Measurements from ENCODE around the gene FAM163B.

FAM163B gene

GRCh38 chr9:133581513-133582343 lies 27.5 kb downstream of the FAM163B start:
- Mint-ChIP-seq H3K36me3 (no peaks in the 10 kb centered on the region), H3K4me1 (peaks cover 16% of the 10 kb centered on the region), H3K9me3 (no peaks in the 10 kb centered on the region), H3K4me3 (no peak overlapping the region), H3K27ac (no peak overlapping the region), H3K27me3 (peaks cover 33% of the 10 kb centered on the region)
- DNase-seq (ENCODE audit: low spot score in 2 of 2) (no peak), ATAC-seq (ENCODE audit: low read depth) (no peak)

GRCh38 chr9:133581011-133581410 lies 28.2 kb downstream of the FAM163B start:
- no peak overlapping the region for H3K4me3 Mint-ChIP-seq

GRCh38 chr9:133580419-133580738 lies 28.8 kb downstream of the FAM163B start:
- no peak overlapping the region for H3K27ac Mint-ChIP-seq
- DNase-seq (ENCODE audit: low spot score in 2 of 2) (no peak), ATAC-seq (ENCODE audit: low read depth) (no peak)
- peaks cover 16% of the 10 kb centered on the region for H3K4me1 Mint-ChIP-seq
- peaks cover 42% of the 10 kb centered on the region for H3K27me3 Mint-ChIP-seq
- no peak overlapping the region for H3K4me3 Mint-ChIP-seq
- no peaks in the 10 kb centered on the region for H3K9me3 Mint-ChIP-seq
- no peaks in the 10 kb centered on the region for H3K36me3 Mint-ChIP-seq

More at GRCh38 chr9:133581011-133581410, 28.2 kb downstream of the FAM163B start:
- ATAC-seq (ENCODE audit: low read depth) (no peak), DNase-seq (ENCODE audit: low spot score in 2 of 2) (no peak)
- no peaks in the 10 kb centered on the region for H3K9me3 Mint-ChIP-seq
- H3K4me1 Mint-ChIP-seq, result peaks cover 16% of the 10 kb centered on the region
- H3K36me3 Mint-ChIP-seq, result no peaks in the 10 kb centered on the region
- no peak overlapping the region for H3K27ac Mint-ChIP-seq
- peaks cover 38% of the 10 kb centered on the region for H3K27me3 Mint-ChIP-seq

- no peaks in the 10 kb centered on the region for H3K9me3 Mint-ChIP-seq
- ATAC-seq (ENCODE audit: low read depth) (no peak), DNase-seq (ENCODE audit: low spot score in 2 of 2) (no peak)
- no peak overlapping the region for H3K4me3 Mint-ChIP-seq
- H3K36me3 Mint-ChIP-seq, result no peaks in the 10 kb centered on the region
- no peak overlapping the region for H3K27ac Mint-ChIP-seq
- H3K27me3 Mint-ChIP-seq, result peaks cover 42% of the 10 kb centered on the region
- peaks cover 13% of the 10 kb centered on the region for H3K4me1 Mint-ChIP-seq
Measured at GRCh38 chr9:133579601-133580418, 29.4 kb downstream of the FAM163B start.

- no peak overlapping the region for H3K27ac Mint-ChIP-seq
- H3K27me3 Mint-ChIP-seq, result peaks cover 42% of the 10 kb centered on the region
- H3K9me3 Mint-ChIP-seq, result no peaks in the 10 kb centered on the region
- no peak for ATAC-seq (ENCODE audit: low read depth)
- H3K36me3 Mint-ChIP-seq, result no peaks in the 10 kb centered on the region
- H3K4me1 Mint-ChIP-seq, result peaks cover 10% of the 10 kb centered on the region
- no peak for DNase-seq (ENCODE audit: low spot score in 2 of 2)
- no peak overlapping the region for H3K4me3 Mint-ChIP-seq
Measured at GRCh38 chr9:133578524-133579441, 30.4 kb downstream of the FAM163B start.

GRCh38 chr9:133577737-133578112 lies 31.5 kb downstream of the FAM163B start:
- H3K4me3 Mint-ChIP-seq, result no peak overlapping the region
- H3K36me3 Mint-ChIP-seq, result no peaks in the 10 kb centered on the region
- H3K9me3 Mint-ChIP-seq, result no peaks in the 10 kb centered on the region
- DNase-seq (ENCODE audit: low spot score in 2 of 2) (no peak), ATAC-seq (ENCODE audit: low read depth) (no peak)
- H3K27me3 Mint-ChIP-seq, result peaks cover 44% of the 10 kb centered on the region
- H3K4me1 Mint-ChIP-seq, result peaks cover 10% of the 10 kb centered on the region
- no peak overlapping the region for H3K27ac Mint-ChIP-seq

GRCh38 chr9:133576875-133577736 lies 32.1 kb downstream of the FAM163B start:
- Mint-ChIP-seq H3K27ac (no peak overlapping the region), H3K4me3 (no peak overlapping the region), H3K9me3 (no peaks in the 10 kb centered on the region), H3K27me3 (peaks cover 44% of the 10 kb centered on the region), H3K36me3 (no peaks in the 10 kb centered on the region), H3K4me1 (peaks cover 10% of the 10 kb centered on the region)
- ATAC-seq (ENCODE audit: low read depth), result no peak
- no peak for DNase-seq (ENCODE audit: low spot score in 2 of 2)

- Mint-ChIP-seq H3K9me3 (no peaks in the 10 kb centered on the region), H3K27ac (no peak overlapping the region), H3K36me3 (no peaks in the 10 kb centered on the region), H3K4me1 (peaks cover 10% of the 10 kb centered on the region), H3K27me3 (peaks cover 39% of the 10 kb centered on the region), H3K4me3 (no peak overlapping the region)
- DNase-seq (ENCODE audit: low spot score in 2 of 2) (no peak), ATAC-seq (ENCODE audit: low read depth) (no peak)
Measured at GRCh38 chr9:133576031-133576874, 32.9 kb downstream of the FAM163B start.

GRCh38 chr9:133575186-133576030 lies 33.8 kb downstream of the FAM163B start:
- no peaks in the 10 kb centered on the region for H3K9me3 Mint-ChIP-seq
- peaks cover 7% of the 10 kb centered on the region for H3K4me1 Mint-ChIP-seq
- H3K4me3 Mint-ChIP-seq, result peak overlapping the region; percentile 32
- H3K27me3 Mint-ChIP-seq, result peaks cover 35% of the 10 kb centered on the region
- H3K36me3 Mint-ChIP-seq, result no peaks in the 10 kb centered on the region
- H3K27ac Mint-ChIP-seq, result no peak overlapping the region
- DNase-seq (ENCODE audit: low spot score in 2 of 2), result no peak
- ATAC-seq (ENCODE audit: low read depth), result no peak

GRCh38 chr9:133574771-133575170 lies 34.4 kb downstream of the FAM163B start:
- Mint-ChIP-seq H3K4me1 (peaks cover 7% of the 10 kb centered on the region), H3K27me3 (peaks cover 34% of the 10 kb centered on the region)

GRCh38 chr9:133573791-133574515 lies 35.2 kb downstream of the FAM163B start:
- Mint-ChIP-seq H3K9me3 (no peaks in the 10 kb centered on the region), H3K4me1 (peaks cover 7% of the 10 kb centered on the region), H3K27ac (no peak overlapping the region), H3K36me3 (no peaks in the 10 kb centered on the region), H3K27me3 (peaks cover 31% of the 10 kb centered on the region), H3K4me3 (no peak overlapping the region)
- ATAC-seq (ENCODE audit: low read depth) (no peak), DNase-seq (ENCODE audit: low spot score in 2 of 2) (no peak)

More at GRCh38 chr9:133574771-133575170, 34.4 kb downstream of the FAM163B start:
- H3K36me3 Mint-ChIP-seq, result no peaks in the 10 kb centered on the region
- DNase-seq (ENCODE audit: low spot score in 2 of 2), result no peak
- no peak for ATAC-seq (ENCODE audit: low read depth)
- H3K9me3 Mint-ChIP-seq, result no peaks in the 10 kb centered on the region
- H3K4me3 Mint-ChIP-seq, result no peak overlapping the region
- H3K27ac Mint-ChIP-seq, result no peak overlapping the region
